ENCODE measurements around the gene CDK1. TPM values are rescaled to one million over a fixed set of nuclear protein-coding genes. Genes with fewer than 3 reads are reported as not detected.
"Not testable (repeated sequence)": the region's sequence is repeated elsewhere in the genome, so short reads cannot be mapped to it uniquely, and the experiment has no call there.

CDK1 gene
- polyA plus RNA-seq, 10 donors = 27.5 to 62.8 (median 41.6) TPM

DNA sequence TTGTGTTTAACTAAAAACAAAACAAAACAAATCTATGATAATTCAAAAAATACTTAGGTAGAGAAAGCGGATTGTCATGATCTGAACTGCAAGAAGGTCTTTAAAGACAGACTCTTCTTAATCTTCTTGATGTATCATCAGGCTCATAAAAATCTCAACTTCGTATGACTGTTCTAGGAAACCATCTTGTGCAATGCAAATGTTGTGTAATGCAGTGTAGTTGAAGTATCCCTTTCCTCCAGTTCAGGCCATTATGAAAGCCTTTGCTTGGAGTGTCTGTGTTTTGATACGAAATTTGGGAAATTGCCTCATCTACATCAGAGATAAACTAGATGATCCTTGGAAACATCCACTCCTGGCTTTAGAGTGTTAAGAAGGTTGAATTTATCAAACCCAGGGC lies 30.9 kb downstream of the CDK1 start:
- no peak for DNase-seq

DNA sequence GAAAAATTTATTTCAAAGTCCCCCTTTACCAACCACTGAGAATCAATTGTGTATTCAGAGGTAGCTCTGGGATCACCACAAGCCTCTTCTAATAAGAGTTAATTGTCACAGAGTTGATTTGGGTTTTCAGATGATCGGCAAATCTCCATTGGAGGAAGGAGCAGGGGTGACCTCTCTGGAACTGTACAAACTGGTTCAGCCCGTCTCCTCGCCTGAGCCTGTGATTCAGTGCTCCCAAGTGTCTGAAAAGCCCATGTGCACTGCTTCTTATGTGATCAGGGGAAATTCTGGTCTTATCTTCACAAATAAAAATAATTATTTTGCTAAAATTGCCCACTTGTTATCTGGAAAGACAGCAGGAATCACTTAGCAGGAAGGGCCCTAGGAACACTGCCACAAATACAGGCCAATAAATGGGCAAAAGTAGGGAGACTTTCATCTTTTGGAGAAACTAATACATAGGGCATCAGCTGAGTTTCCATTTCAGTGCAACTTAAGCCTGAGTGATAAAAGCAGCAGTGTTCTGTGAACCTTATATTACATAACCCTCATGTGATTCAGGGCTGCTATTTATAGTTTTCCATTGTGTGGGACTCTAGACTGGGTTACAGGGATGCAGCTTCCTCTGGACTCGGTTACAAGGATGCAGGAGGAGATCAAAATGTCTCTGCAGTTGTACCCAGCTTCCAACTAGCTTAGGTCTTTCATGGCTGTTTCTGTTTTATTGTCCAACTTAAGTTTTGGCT lies 32.3 kb downstream of the CDK1 start:
- peak in 1 of 3 donors; percentile 61 for DNase-seq

DNA sequence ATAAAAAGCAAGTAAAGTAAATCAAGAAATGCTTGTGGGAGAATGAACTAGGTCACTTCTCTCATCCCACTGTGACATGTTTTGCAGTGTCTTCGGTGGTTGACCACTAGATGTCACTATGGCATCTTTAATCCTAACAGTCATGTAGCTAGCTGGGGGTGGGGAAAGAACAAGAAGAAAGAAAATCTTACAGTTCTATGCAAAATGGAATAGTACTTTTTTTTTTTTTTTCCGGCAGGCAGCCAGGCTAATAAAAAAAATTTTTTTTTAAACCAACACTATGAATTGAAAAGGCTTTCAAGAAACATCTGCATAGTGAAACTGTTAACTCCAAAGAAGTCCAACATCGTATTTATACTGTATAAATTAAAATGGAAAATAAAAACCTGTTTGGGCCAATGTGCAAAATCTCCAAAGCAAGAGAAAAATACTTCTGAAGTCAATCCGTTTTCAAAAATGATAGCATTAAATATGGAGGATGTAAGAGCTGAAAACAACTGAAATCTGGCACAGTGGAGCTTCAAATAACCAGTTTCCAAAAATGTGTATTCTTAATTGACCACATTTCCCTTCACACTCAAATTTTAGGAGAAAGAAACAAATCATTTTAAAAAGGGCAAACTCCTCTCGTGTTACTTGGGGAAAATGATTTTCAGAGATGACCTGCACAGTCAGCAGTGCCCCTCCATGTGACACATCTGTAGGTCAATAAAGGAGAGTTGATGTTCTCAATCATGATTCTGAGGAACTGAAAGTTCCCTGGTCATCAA lies 38.5 kb downstream of the CDK1 start:
- DNase-seq = peak; percentile 90 to 95 (median 91)

DNA sequence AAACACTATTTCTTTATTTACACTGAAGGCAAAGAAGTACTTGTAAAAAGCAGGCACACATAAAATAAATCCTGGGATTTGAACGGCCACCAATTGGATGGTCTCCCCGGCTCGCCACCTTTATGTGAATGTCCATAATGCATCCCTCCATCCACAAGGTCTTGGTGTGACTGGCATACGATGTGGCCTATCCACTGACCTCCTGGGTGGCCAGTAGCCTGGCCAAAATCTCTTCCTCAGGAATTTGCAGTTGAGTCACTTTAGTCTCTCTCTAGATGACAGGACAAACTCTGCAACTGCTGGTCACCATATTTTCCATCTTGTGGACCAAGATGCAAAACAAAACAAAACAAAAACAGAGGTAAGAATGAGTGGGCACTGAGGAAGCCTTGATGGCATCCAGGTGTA lies 39.1 kb downstream of the CDK1 start:
- no peak for DNase-seq

DNA sequence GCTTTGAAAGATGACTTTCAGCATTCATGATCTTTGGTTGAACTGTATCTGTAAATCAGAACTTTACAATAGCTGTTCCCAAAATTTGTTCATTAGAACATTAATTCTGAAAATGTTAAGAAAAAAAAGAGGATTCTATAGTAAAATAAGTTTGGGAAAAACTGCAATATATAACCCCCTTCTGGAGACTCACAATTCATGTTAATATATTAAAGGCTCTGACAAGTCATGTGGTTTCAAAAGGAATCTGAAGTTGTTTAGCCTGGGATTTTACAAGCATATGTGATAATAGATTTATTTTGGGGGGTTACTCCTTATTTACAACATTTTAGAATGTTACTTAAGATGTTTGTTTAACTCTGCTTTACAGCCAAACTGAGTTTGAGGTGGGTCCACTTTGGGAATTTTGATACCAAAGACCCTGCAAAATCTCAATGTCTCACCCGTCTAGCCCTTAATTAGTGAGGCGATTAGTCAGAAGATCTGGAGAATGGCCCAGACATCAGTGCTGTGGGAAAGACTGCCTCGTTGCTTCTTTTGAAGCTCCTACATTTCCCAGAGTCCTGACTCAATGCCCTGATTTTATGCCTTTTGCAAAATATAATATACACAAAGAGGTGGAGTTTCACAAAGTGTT lies 40.0 kb downstream of the CDK1 start:
- peak in 1 of 3 donors; percentile 65 for DNase-seq

DNA sequence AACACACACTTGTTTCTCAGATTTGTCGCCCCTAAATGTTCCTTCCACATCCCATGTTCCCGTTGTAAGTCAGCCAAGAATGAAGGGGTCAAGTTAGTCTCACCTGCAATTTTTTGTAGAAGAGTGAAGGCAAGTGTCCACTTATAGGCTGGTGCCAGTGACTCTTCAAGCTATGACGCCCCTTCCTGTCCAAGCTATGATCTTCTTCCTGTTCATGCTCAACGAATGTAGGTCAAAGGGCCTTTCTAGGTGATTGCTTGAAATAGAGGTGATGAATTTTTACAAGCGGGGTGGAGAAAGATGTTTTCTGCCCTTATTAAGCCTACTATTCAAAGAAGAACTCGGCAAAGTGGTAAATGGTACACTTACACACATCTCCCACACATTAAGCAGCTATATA lies 41.0 kb downstream of the CDK1 start:
- no peak for DNase-seq

DNA sequence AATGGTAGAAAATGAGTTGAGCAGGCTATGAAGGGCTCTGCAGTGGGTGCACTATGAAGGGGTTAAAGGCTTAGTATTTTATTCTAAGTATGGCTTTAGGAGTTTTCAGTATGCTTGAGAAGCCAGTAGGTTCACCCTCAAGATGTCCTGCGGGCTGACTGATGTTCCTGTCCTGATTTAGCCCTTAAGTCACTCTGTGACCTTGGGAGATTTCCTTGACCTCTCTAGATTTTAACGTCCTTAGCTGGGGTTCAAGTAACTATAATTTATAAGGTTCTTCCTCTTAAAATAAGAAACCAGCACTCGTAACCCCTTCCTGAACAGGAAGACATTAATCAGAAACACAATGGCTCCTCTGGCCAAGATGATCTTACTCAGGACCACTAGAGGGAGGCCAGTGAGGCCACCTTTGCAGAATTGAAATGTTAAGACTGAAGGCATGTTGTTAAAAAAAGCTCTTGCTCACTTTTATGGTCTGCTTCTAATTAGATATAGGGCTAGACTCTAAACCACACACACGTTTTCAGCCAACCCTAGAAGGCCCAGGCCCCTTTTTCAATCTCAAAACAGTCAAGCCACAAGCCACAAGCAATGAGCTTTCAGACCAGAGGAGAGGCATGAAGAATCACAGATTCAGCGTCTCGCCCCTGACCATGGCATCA lies 41.9 kb downstream of the CDK1 start:
- DNase-seq = peak in 1 of 3 donors; percentile 83

DNA sequence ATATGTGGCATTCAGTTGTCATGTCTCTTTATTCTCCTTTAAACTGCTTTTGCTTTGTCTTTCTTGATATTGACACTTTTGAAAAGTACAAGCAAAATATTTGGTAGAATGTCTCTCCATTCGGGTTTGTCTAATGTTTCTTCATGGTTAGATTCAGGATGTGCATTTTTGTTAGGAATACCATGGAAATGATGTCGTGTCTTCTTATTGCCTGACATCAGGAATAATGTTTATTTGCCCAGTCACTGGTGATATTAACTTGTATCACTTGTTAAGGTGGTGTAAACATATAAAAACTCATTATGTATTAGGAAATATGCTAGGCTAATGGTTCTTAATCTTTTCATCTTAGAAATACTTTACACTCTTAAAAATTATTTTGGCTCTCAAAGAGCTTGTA lies 43.4 kb downstream of the CDK1 start:
- no peak for DNase-seq

DNA sequence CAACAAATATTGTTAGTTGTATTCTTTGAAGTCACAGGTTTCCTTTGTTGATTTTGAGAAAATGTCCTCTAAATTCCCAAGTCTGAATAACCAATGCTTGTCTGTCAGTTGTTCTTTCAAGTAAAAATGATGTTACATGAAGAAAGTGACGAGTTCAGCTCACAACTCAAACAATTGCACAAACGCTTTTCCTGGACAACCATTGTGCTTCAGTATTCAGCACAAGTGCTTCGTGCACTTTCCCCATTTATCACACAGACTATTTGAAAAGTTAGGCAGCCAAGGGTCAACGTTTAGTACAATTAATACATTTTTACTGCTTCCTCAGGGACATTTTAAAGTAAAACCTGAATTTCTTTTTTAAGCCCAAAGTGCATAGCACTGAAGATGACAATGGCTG lies 44.5 kb downstream of the CDK1 start:
- DNase-seq = no peak

DNA sequence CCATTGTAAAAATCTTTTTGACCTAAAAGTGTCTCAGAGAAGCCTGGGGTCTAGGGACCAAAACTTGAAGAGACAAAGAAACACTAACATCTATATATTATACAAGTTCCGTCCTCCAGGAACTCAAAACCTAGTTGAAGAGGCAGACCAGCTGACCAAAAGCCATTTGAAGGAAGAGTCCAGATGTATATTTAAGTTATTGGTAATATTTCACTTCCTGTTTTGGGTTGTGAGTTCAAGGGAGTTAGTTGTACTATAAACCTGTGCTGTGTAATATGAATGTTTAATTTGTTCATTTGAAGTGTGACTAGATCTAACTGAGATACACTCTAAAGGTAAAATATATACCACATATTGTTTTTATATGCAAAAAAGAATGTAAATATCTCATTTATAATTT lies 45.0 kb downstream of the CDK1 start:
- DNase-seq = no peak

DNA sequence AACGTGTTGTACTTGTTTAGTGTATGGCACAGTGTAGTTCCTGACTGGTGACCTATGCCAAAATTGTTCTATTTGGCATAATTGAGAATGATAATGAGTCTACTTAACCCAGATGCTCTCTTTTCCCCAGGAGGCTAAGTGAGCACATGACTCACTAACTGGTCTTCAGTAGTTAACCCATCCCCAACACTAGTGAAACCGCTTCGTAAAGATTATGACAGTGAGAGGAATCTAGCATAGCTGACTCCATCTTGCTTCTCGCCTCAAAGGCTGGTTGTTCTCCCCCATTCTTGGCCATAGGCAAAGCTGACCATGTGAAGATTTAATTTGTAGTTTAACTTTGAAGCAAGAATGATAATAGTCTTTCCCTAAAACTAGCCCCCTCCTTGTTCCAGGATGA lies 47.2 kb downstream of the CDK1 start:
- DNase-seq = no peak

DNA sequence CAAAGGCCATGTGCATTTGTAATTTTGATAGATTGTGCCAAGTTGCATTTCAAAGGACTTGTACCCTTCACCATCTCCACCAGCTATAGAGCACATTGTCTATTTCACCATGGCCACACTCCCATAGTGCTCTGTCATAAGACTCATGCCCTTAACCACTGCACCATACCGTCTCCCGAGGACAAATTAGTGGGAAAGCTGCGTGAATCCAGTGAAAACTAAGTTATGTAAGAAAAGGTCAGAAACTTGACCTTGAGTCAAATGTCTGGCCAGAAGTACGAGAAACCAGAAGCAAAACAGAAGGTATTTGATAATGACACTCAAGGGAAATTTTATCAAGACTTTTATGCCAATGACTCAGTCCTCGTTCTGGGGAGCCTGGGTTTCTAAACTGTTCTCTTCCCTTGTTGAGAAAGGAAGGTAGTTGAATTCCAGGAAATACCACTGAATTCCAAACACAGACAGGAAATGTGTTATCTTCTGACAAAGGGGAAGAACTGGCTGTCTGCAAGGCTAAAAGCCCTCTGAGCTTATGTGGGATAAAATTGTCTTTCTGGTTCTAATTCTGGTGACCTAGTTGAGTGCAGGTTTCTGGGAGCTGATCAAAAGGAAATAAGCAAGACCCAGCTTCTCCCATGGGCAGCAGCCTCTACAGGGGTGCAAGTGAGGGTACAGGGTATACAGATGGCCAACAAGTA lies 49.7 kb downstream of the CDK1 start:
- peak in 1 of 3 donors; percentile 79 for DNase-seq

DNA sequence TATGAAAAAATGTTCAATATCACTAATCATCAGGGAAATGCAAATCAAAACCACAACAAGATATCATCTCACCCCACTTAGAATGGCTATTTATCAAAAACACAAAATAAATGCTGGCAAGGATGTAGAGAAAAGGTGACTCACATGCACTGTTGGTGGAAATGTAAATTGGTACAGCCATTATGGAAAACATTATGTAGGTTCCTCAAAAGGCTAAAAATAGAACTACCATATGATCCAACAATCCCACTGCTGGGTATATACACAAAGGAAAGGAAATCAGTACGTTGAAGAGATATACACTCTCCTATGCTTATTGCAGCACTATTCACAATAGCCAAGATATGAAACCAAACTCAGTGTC lies 50.2 kb downstream of the CDK1 start:
- no peak for DNase-seq

DNA sequence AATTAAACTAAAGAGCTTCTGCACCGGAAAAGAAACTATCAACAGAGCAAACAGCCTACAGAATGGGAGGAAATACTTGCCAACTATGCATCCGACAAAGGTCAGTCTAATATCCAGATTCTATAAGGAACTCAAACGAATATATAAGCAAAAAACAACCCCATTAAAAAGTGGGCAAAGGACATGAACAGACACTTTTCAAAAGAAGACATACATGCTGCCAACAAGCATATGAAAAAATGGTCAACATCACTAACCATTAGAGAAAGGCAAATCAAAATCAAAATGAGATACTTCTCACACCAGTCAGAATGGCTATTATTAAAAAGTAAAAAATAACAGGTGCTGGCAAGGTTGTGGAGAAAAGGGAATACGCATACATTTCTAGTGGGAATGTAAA lies 53.9 kb downstream of the CDK1 start:
- DNase-seq = not testable (repeated sequence)

DNA sequence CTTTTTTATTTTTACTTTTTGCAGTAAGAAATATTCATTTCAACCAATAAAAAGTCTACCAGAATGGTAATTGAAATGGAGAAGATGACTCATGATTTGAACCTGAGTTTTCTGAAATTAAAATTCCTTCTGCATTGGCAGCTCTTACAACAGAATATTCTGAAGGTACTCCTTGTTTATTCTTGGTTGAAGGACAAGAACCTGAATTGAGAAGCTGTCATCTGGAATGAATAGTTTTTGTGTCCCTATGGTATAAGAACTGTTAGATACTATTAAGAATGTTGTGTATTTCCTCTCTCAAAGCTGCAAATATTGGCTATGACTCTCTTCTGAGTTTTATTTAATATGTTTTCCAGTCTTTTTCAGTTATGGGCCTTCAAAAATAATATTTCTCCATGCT lies 56.1 kb downstream of the CDK1 start:
- peak in 2 of 3 donors; percentile 58 to 75 for DNase-seq

DNA sequence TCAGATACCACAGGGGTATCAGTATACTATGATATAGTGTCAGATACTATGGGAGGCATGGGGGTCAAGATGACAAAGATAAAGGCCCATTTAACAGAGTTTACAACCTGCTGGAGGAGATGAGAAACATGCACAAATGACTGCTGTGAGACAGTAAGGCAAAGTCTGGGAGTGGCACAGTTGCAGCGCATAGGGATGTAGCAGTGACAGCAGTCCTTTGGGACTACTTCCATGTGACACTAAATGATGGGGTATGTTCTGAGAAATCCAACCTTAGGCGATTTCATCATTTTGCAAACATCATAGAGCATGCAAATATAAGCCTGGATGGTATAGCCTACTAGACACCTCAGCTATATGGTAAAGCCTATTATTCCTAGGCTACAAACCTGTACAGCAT lies 56.8 kb downstream of the CDK1 start:
- no peak for DNase-seq

DNA sequence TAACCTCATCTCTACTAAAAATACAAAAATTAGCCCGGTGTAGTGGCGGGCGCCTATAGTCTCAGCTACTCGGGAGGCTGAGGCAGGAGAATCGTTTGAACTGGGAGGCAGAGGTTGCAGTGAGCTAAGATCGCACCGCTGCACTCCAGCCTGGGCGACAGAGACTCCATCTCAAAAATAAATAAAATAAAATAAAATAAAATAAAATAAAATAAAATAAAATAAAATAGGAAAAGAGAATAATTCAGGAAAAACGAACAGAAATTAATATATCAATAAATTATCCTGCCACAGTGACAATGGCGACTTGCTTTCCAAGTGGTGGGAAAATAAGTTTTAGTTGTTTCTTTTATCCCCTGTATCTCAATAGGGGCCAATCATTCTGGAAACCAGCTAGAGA lies 62.9 kb downstream of the CDK1 start:
- not testable (repeated sequence) for DNase-seq

DNA sequence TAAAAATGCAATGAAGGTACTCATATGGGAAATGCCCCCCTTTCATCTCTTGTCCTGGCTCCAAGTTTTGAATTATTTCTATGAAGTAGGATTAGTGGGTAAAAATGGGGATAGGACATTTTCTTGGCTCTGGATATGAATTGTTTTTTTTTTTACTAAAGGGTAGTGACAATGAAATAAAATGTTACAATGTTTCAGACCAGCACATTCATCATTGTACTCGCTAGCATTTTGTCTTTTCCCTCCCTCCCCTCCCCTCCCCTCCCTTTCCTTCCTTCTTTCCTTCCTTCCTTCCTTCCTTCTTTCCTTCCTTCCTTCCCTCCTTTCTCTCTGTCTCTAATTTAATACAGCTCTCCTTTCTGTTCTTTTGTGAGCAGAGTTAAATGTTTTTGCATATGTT lies 64.4 kb downstream of the CDK1 start:
- DNase-seq = no peak
